ENCODE data around the gene CCM2.
"Not testable (repeated sequence)": the region's sequence is repeated elsewhere in the genome, so short reads cannot be mapped to it uniquely, and the experiment has no call there.

Gene CCM2

DNA sequence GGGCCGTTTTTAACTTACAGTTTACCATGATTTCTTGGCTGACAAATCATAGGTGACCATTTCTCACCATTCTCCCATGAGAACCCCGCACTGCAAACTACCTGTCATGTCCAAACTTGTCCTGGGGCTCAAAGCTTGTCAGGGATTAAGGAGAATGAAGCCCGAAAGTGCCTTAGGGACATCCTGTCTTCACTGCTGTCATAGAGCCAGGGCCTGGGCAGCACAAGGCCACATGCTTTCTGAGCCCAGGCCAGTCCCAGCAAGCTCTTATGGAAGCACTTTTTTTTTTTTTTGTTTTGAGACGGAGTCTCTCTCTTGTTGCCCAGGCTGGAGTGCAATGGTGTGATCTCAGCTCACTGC is 33.9 kb downstream of the CCM2 start:
- TF ChIP-seq CTCF (IDR thresholded peaks at IDR 0.05; ENCODE audit: extremely low read depth, insufficient read depth, missing control alignments), result no peak
- DNase-seq (ENCODE audit: low spot score), result no peak
- in situ Hi-C loops (cut with MboI; ENCODE audit: low pct_unique_long_range_greater_than_20kb, low sequenced_read_pairs, unreplicated experiment), result no loop called here

DNA sequence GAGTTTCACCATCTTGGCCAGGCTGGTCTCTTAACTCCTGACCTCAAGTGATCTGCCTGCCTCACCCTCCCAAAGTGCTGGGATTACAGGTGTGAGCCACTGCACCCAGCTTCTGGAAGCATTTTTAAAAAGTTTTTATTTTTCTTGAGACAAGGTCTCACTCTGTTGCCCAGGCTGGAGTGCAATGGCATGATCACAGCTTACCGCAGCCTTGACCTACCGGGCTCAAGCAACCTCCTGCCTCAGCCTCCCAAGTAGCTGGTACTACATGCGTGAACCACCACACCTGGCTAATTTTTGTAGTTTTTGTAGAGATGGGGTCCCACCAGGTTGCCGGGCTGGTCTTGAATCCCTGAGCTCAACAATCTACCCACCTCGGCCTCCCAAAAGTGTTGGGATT is 34.7 kb downstream of the CCM2 start:
- in situ Hi-C loops (cut with MboI; ENCODE audit: low pct_unique_long_range_greater_than_20kb, low sequenced_read_pairs, unreplicated experiment); DNase-seq (ENCODE audit: low spot score): not testable (repeated sequence)

DNA sequence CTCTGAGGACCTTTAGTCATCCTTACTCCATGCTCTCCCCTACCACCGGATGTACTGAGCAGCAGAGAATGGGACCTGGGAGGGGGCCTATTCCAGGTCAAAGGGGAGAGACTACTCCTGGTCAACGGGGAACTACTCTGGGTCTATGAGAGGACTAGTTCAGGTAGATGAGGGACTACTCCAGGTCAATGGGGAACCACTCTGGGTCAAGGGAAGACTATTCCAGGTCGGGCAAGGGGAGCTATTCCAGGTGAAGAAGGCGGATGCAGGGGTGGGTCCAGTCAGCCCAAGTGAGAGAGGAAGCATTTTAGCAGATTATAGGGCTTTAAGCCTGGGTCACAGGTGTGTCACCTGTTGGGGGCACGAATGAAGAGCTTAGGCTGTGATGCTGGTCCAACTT is 35.4 kb downstream of the CCM2 start:
- no peak for TF ChIP-seq CTCF (IDR thresholded peaks at IDR 0.05; ENCODE audit: extremely low read depth, insufficient read depth, missing control alignments)
- in situ Hi-C loops (cut with MboI; ENCODE audit: low pct_unique_long_range_greater_than_20kb, low sequenced_read_pairs, unreplicated experiment), result no loop called here
- DNase-seq (ENCODE audit: low spot score), result no peak

- no peak for TF ChIP-seq CTCF (IDR thresholded peaks at IDR 0.05; ENCODE audit: extremely low read depth, insufficient read depth, missing control alignments)
- no peak for DNase-seq (ENCODE audit: low spot score)
- in situ Hi-C loops (cut with MboI; ENCODE audit: low pct_unique_long_range_greater_than_20kb, low sequenced_read_pairs, unreplicated experiment), result no loop called here
Measured at GRCh38 chr7:45035893-45036292, 35.9 kb downstream of the CCM2 start.

- DNase-seq (ENCODE audit: low spot score), result no peak
- TF ChIP-seq CTCF (IDR thresholded peaks at IDR 0.05; ENCODE audit: extremely low read depth, insufficient read depth, missing control alignments), result no peak
- in situ Hi-C loops (cut with MboI; ENCODE audit: low pct_unique_long_range_greater_than_20kb, low sequenced_read_pairs, unreplicated experiment), result no loop called here
Measured at GRCh38 chr7:45036317-45036716, 36.3 kb downstream of the CCM2 start.

DNA sequence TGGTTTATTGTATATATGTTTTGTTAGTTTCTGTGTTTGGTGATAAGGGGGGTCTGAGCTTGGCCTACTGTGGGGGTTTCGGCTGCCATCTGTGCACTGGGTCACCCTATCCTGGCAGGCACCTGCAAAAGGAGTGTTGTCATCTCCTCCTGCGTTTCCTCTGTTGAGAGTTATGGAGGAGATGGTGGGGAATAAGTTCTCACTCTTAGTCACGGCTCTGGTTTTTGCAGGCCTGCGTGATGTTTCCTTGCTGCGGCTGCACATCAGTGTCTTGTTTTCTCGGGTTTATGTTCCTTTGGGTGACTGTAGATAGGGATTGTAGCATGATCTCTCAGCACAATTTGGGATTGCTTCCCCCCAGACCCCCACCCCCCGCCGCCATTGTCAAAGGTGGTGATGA is 36.8 kb downstream of the CCM2 start:
- DNase-seq (ENCODE audit: low spot score), result no peak
- in situ Hi-C loops (cut with MboI; ENCODE audit: low pct_unique_long_range_greater_than_20kb, low sequenced_read_pairs, unreplicated experiment), result no loop called here
- TF ChIP-seq CTCF (IDR thresholded peaks at IDR 0.05; ENCODE audit: extremely low read depth, insufficient read depth, missing control alignments), result no peak

DNA sequence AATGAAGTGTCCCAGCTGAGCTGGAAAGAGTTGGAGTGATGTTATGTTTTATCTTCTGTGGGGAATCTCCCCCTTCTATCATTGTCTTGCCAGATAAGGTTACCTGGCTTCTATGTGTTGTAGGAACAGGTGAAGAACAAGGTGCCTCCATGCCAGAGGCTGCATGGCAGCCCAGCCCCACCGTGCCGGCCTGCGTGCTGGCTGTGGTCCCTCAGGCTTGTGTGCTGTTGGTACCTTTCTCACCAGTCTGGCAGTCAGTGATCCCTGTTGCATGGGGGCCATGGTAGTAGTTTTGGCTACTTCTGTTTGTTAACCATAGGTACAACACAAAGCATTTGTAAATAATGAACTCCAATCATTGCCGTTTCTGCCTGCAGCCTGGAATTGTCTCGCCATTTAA is 37.9 kb downstream of the CCM2 start:
- in situ Hi-C loops (cut with MboI; ENCODE audit: low pct_unique_long_range_greater_than_20kb, low sequenced_read_pairs, unreplicated experiment), result no loop called here
- no peak for TF ChIP-seq CTCF (IDR thresholded peaks at IDR 0.05; ENCODE audit: extremely low read depth, insufficient read depth, missing control alignments)
- DNase-seq (ENCODE audit: low spot score), result no peak

Data from GM13977 (cell line).